ENCODE measurements around the gene MYLK. TPM values are rescaled to one million over a fixed set of nuclear protein-coding genes. Genes with fewer than 3 reads are reported as not detected.
"Not testable (repeated sequence)": the region's sequence is repeated elsewhere in the genome, so short reads cannot be mapped to it uniquely, and the experiment has no call there.

The MYLK gene
- total and polyA plus RNA-seq, 2 of the 4 experiments (the other 2 are of a cell fraction) = 299 to 484 TPM

DNA sequence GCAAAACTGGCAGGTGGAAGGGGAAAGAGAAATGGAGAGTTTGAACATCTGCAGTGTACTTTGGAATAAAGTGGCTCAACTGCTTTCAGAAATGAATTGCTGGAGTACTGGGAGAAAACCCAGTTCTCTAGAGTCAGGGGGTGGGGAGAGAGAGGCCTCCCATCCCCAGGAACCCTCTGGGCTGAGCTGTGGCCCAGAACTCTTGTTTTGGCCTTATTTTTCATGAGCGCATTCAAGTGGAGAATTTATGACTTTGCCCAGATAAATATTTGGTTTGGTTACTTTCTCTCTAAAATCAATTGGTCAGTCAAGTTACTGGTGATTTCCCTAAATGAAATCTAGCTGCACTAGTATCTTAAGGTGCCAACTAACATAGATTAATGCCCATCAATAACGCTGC lies 270.6 kb downstream of the MYLK start:
- POLR2A ChIA-PET (ENCODE audit: unreplicated experiment) = no interaction called here

DNA sequence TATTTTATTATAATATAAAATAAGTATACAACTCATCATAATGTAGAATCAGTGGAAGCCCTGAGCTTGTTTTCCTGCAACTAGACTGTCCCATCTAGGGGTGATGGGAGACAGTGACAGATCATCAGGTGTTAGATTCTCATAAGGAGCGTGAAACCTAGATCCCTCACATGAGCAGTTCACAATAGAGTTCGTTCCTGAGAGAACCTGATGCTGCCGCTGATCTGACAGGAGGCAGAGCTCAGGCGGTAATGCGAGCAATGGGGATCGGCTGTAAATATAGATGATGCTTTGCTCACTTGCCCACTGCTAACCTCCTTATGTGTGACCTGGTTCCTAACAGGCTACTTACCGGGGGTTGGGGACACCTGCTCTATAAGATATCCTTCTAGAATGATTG lies 272.5 kb downstream of the MYLK start:
- H2BK5ac ChIP-seq (ENCODE audit: low read depth, low read length, poor library complexity, severe bottlenecking); H2BK20ac ChIP-seq (ENCODE audit: low read depth, low read length); H3K9me3 ChIP-seq (ENCODE audit: control insufficient read depth, insufficient read depth, low read length); H2BK120ac ChIP-seq (ENCODE audit: low read depth, low read length); dilution Hi-C loops (cut with HindIII; ENCODE audit: low sequenced_read_pairs, unreplicated experiment); BruUV-seq (replicated peaks); H2AK9ac ChIP-seq (replicated peaks; ENCODE audit: low read depth, low read length, poor library complexity); intact Hi-C loops (cut with micrococcal nuclease); H3K4ac ChIP-seq (ENCODE audit: low read depth, low read length); H2AK5ac ChIP-seq (ENCODE audit: low read depth, low read length); H4K5ac ChIP-seq (ENCODE audit: low read depth, low read length); H3K4me1 ChIP-seq (ENCODE audit: control insufficient read depth, insufficient read depth, low read length); H3K14ac ChIP-seq (replicated peaks; ENCODE audit: low read depth, low read length); H3K27me3 ChIP-seq (ENCODE audit: control insufficient read depth, insufficient read depth, low read length); ATAC-seq (ENCODE audit: low read depth); H2AFZ ChIP-seq (replicated peaks; ENCODE audit: low read length, poor library complexity); H3K9me1 ChIP-seq (ENCODE audit: insufficient read depth, low read length); H3K4me3 ChIP-seq (ENCODE audit: insufficient read depth, low read depth, low read length); H3K4me2 ChIP-seq (ENCODE audit: low read depth, low read length); H3K23ac ChIP-seq (ENCODE audit: low read depth, low read length); H4K91ac ChIP-seq (ENCODE audit: insufficient read depth, low read depth, low read length); H3K18ac ChIP-seq (ENCODE audit: low read depth, low read length); in situ Hi-C loops (cut with MboI; ENCODE audit: low sequenced_read_pairs); POLR2A ChIA-PET (ENCODE audit: unreplicated experiment); H3K9ac ChIP-seq (ENCODE audit: low read depth, low read length); H4K8ac ChIP-seq (ENCODE audit: low read depth in 2 of 2, low read length in 2 of 2); DNase-seq; H3K56ac ChIP-seq (ENCODE audit: extremely low read depth, insufficient read depth, low read length); CTCF ChIA-PET; H2BK15ac ChIP-seq (ENCODE audit: low read depth, low read length); H3K27ac ChIP-seq (ENCODE audit: insufficient read depth, low read length): not testable (repeated sequence)
- peaks cover 10 to 63% of the 10 kb centered on the region in 2 experiments for H3K79me1 ChIP-seq (ENCODE audit: low read depth in 1 of 2, low read length in 2 of 2)
- WGBS, 2 experiments (ENCODE audit: extremely low coverage in 2 of 2, insufficient read length in 1 of 2) = 100% methylated on average over 3 of the region's 7 CpGs; no CpG with 5 or more reads in 1 of the 2 experiments
- peaks cover 34% of the 10 kb centered on the region for H4K20me1 ChIP-seq (ENCODE audit: insufficient read depth, low read length)
- peaks cover 36% of the 10 kb centered on the region for H3K36me3 ChIP-seq (ENCODE audit: control insufficient read depth, insufficient read depth, low read length)

More for the DNA sequence above, 270.6 kb downstream of the MYLK start:
- no peak overlapping the region for H4K91ac ChIP-seq (ENCODE audit: insufficient read depth, low read depth, low read length)
- H2BK5ac ChIP-seq (ENCODE audit: low read depth, low read length, poor library complexity, severe bottlenecking) = no peak overlapping the region
- no peak for DNase-seq
- H3K4me1 ChIP-seq (ENCODE audit: control insufficient read depth, insufficient read depth, low read length) = peaks cover 19% of the 10 kb centered on the region
- peaks cover 52% of the 10 kb centered on the region for H3K36me3 ChIP-seq (ENCODE audit: control insufficient read depth, insufficient read depth, low read length)
- H3K9me3 ChIP-seq (ENCODE audit: control insufficient read depth, insufficient read depth, low read length) = no peaks in the 10 kb centered on the region
- no peak overlapping the region for H3K9ac ChIP-seq (ENCODE audit: low read depth, low read length)
- no peak overlapping the region for H4K8ac ChIP-seq (ENCODE audit: low read depth in 2 of 2, low read length in 2 of 2)
- no peak overlapping the region for H2AFZ ChIP-seq (replicated peaks; ENCODE audit: low read length, poor library complexity)
- H3K27ac ChIP-seq (ENCODE audit: insufficient read depth, low read length) = no peak overlapping the region
- no peak overlapping the region for H4K5ac ChIP-seq (ENCODE audit: low read depth, low read length)
- no peak overlapping the region for H2BK20ac ChIP-seq (ENCODE audit: low read depth, low read length)
- no peaks in the 10 kb centered on the region for H3K27me3 ChIP-seq (ENCODE audit: control insufficient read depth, insufficient read depth, low read length)
- intact Hi-C loops (cut with micrococcal nuclease) = no loop called here
- no CpG with 5 or more reads among the region's 2 CpGs for WGBS, 2 experiments (ENCODE audit: extremely low coverage in 2 of 2, insufficient read length in 1 of 2)
- TF ChIP-seq, protein P1, sequence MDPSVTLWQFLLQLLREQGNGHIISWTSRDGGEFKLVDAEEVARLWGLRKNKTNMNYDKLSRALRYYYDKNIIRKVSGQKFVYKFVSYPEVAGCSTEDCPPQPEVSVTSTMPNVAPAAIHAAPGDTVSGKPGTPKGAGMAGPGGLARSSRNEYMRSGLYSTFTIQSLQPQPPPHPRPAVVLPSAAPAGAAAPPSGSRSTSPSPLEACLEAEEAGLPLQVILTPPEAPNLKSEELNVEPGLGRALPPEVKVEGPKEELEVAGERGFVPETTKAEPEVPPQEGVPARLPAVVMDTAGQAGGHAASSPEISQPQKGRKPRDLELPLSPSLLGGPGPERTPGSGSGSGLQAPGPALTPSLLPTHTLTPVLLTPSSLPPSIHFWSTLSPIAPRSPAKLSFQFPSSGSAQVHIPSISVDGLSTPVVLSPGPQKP (IDR thresholded peaks at IDR 0.05; ENCODE audit: borderline replicate concordance, low read depth, low read length) = no peak
- TF ChIP-seq MXI1 (IDR thresholded peaks at IDR 0.05; ENCODE audit: borderline replicate concordance, low read depth, low read length) (no peak), RFX5 (IDR thresholded peaks at IDR 0.05; ENCODE audit: low read depth, low read length) (no peak)
- TF ChIP-seq, protein P2, sequence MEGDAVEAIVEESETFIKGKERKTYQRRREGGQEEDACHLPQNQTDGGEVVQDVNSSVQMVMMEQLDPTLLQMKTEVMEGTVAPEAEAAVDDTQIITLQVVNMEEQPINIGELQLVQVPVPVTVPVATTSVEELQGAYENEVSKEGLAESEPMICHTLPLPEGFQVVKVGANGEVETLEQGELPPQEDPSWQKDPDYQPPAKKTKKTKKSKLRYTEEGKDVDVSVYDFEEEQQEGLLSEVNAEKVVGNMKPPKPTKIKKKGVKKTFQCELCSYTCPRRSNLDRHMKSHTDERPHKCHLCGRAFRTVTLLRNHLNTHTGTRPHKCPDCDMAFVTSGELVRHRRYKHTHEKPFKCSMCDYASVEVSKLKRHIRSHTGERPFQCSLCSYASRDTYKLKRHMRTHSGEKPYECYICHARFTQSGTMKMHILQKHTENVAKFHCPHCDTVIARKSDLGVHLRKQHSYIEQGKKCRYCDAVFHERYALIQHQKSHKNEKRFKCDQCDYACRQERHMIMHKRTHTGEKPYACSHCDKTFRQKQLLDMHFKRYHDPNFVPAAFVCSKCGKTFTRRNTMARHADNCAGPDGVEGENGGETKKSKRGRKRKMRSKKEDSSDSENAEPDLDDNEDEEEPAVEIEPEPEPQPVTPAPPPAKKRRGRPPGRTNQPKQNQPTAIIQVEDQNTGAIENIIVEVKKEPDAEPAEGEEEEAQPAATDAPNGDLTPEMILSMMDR (conservative IDR thresholded peaks at IDR 0.05; ENCODE audit: low read depth, low read length) = no peak
- dilution Hi-C loops (cut with HindIII; ENCODE audit: low sequenced_read_pairs, unreplicated experiment) = no loop called here
- no peak overlapping the region for H3K56ac ChIP-seq (ENCODE audit: extremely low read depth, insufficient read depth, low read length)
- H3K9me1 ChIP-seq (ENCODE audit: insufficient read depth, low read length) = peaks cover 20% of the 10 kb centered on the region
- H3K14ac ChIP-seq (replicated peaks; ENCODE audit: low read depth, low read length) = no peak overlapping the region
- H4K20me1 ChIP-seq (ENCODE audit: insufficient read depth, low read length) = peaks cover 50% of the 10 kb centered on the region
- no peak overlapping the region for H2BK120ac ChIP-seq (ENCODE audit: low read depth, low read length)
- no peak for ATAC-seq (ENCODE audit: low read depth)
- TSS peak; percentile 85 for BruUV-seq (replicated peaks)
- H3K18ac ChIP-seq (ENCODE audit: low read depth, low read length) = no peak overlapping the region
- no peak overlapping the region for H3K4ac ChIP-seq (ENCODE audit: low read depth, low read length)
- no peak overlapping the region for H3K4me2 ChIP-seq (ENCODE audit: low read depth, low read length)
- H3K79me1 ChIP-seq (ENCODE audit: low read depth in 1 of 2, low read length in 2 of 2) = peaks cover 20 to 75% of the 10 kb centered on the region in 2 experiments
- no peak overlapping the region for H2BK15ac ChIP-seq (ENCODE audit: low read depth, low read length)
- no peak overlapping the region for H3K23ac ChIP-seq (ENCODE audit: low read depth, low read length)
- H2AK5ac ChIP-seq (ENCODE audit: low read depth, low read length) = no peak overlapping the region
- CTCF ChIA-PET = no interaction called here
- in situ Hi-C loops (cut with MboI; ENCODE audit: low sequenced_read_pairs) = no loop called here
- no peak overlapping the region for H3K4me3 ChIP-seq (ENCODE audit: insufficient read depth, low read depth, low read length)
- no peak overlapping the region for H2AK9ac ChIP-seq (replicated peaks; ENCODE audit: low read depth, low read length, poor library complexity)

Data from IMR-90 (cell line).